A549 (cell line): ENCODE measurements around the gene PTPRE. TPM values are rescaled to one million over a fixed set of nuclear protein-coding genes. Genes with fewer than 3 reads are reported as not detected.

Experiments
- ATAC-seq, 2 experiments: fragments of 200-7000 bp in 1 of 2; fragments of >200 bp in 1 of 2; cut with Nextera tagmentation in 1 of 2; cut with Tn5 transposase in 1 of 2; 3 replicates each; pipeline versions ENCODE4 v1.8.0 to v1.9.1; 2018 to 2020; ENCODE audit warnings: mild to moderate bottlenecking in 1 of 2, moderate library complexity in 1 of 2
- CTCF ChIA-PET: fragments of 300-600 bp; sonication (Branson Sonifier 250); formaldehyde crosslinking; extraction: SDS; loops from one replicate; lab custom pipeline; 2021; ENCODE audit warnings: antibody characterized with exemption, inconsistent platforms; lab: Yijun Ruan, JAX
- POLR2A ChIA-PET: fragments of 350-600 bp; formaldehyde crosslinking; extraction: SDS; loops from one replicate; lab custom pipeline; 2021; ENCODE audit warnings: antibody characterized with exemption, inconsistent platforms; lab: Yijun Ruan, JAX
- DNase-seq, 2 experiments: peaks; one replicate each; pipeline versions ENCODE4 v3.0.0 to v3.0.0-alpha.2; 2011 to 2016; ENCODE audit warnings: low read depth in 1 of 2, low spot score in 1 of 2
- FAIRE-seq: peaks from 2 replicates; lab custom pipeline; 2011; peaks lifted over from hg19 to GRCh38; lab: Jason Lieb, UNC
- H3K27ac ChIP-seq, 2 experiments: fragments of >200 bp; sonication (Bioruptor Twin); formaldehyde crosslinking; 3 replicates each; pipeline ENCODE4 v1.5.1; 2016 to 2017
- H3K4me1 ChIP-seq: fragments of >200 bp; sonication (Bioruptor Twin); formaldehyde crosslinking; 3 replicates; pipeline ENCODE4 v1.6.1; 2016
- H3K4me2 ChIP-seq: fragments of >200 bp; sonication (Bioruptor Twin); formaldehyde crosslinking; 3 replicates; pipeline ENCODE4 v1.6.1; 2016
- H3K4me3 ChIP-seq: fragments of >200 bp; sonication (Bioruptor Twin); formaldehyde crosslinking; 3 replicates; pipeline ENCODE4 v1.5.1; 2016
- H3K9me3 ChIP-seq: fragments of >200 bp; sonication (Bioruptor Twin); formaldehyde crosslinking; 3 replicates; pipeline ENCODE4 v1.6.1; 2016
- CBX8 ChIP-seq: fragments of 200-600 bp; sonication (generic); IDR thresholded peaks from 2 replicates; pipeline ENCODE4 v1.6.1; 2016
- CHD2 ChIP-seq: fragments of 150-350 bp; IDR thresholded peaks from 2 replicates; pipeline ENCODE4 v1.6.1; 2014; ENCODE audit warnings: low read length; ENCODE audit not compliant: partially characterized antibody
- EHF ChIP-seq: fragments of 250-450 bp; sonication (Bioruptor Pico); IDR thresholded peaks from 2 replicates; pipeline ENCODE4 v1.5.0; 2020; ENCODE audit warnings: mild to moderate bottlenecking
- EHMT2 ChIP-seq: fragments of 200-600 bp; sonication (generic); IDR thresholded peaks from 2 replicates; pipeline ENCODE4 v1.6.1; 2016; ENCODE audit warnings: antibody characterized with exemption, low read depth, mild to moderate bottlenecking, moderate library complexity
- EP300 ChIP-seq, 2 experiments: fragments of >200 bp; sonication (Bioruptor Twin); formaldehyde crosslinking; IDR thresholded peaks; 2 replicates in 1 of 2; 3 replicates in 1 of 2; pipeline ENCODE4 v1.6.1; 2016 to 2017
- ESRRA ChIP-seq: fragments of 150-350 bp; IDR thresholded peaks from 2 replicates; pipeline ENCODE4 v1.6.1; 2014; ENCODE audit warnings: mild to moderate bottlenecking, low read length, borderline replicate concordance
- FOSL2 ChIP-seq, 2 experiments: fragments of 450-650 bp in 1 of 2; fragments of >200 bp in 1 of 2; sonication (Bioruptor Twin) in 1 of 2; formaldehyde crosslinking; IDR thresholded peaks; 2 replicates each; pipeline versions ENCODE4 v1.5.0 to v1.6.1; 2016 to 2020; ENCODE audit warnings: mild to moderate bottlenecking in 1 of 2, moderate library complexity in 1 of 2
- FOXS1 ChIP-seq: fragments of 250-450 bp; sonication (Bioruptor Pico); IDR thresholded peaks from 2 replicates; pipeline ENCODE4 v1.5.0; 2020; ENCODE audit warnings: mild to moderate bottlenecking, moderate library complexity
- GATA3 ChIP-seq: IDR thresholded peaks from 2 replicates; pipeline ENCODE4 v1.6.1; 2012; ENCODE audit warnings: borderline replicate concordance
- HDAC2 ChIP-seq: fragments of 200-600 bp; sonication (generic); IDR thresholded peaks from 2 replicates; pipeline ENCODE4 v1.6.1; 2016
- HMGXB4 ChIP-seq: fragments of 250-450 bp; sonication (Bioruptor Pico); IDR thresholded peaks from 2 replicates; pipeline ENCODE4 v1.5.0; 2021; ENCODE audit warnings: mild to moderate bottlenecking, moderate library complexity, borderline replicate concordance
- HOXB5 ChIP-seq: fragments of 250-450 bp; sonication (Bioruptor Pico); IDR thresholded peaks from 2 replicates; pipeline ENCODE4 v1.5.0; 2020; ENCODE audit warnings: mild to moderate bottlenecking, moderate library complexity
- JUN ChIP-seq, 2 experiments: fragments of >200 bp; sonication (Bioruptor Twin); formaldehyde crosslinking; IDR thresholded peaks; 2 replicates in 1 of 2; 3 replicates in 1 of 2; pipeline ENCODE4 v1.6.1; 2016 to 2017
- JUNB ChIP-seq: fragments of >200 bp; sonication (Bioruptor Twin); formaldehyde crosslinking; IDR thresholded peaks from 2 replicates; pipeline ENCODE4 v1.6.1; 2016
- MAFK ChIP-seq: fragments of 450-650 bp; IDR thresholded peaks from 2 replicates; pipeline ENCODE4 v1.6.1; 2014; ENCODE audit not compliant: partially characterized antibody
- MAZ ChIP-seq: fragments of 150-350 bp; IDR thresholded peaks from 2 replicates; pipeline ENCODE4 v1.6.1; 2014; ENCODE audit warnings: antibody characterized with exemption, low read depth, low read length, borderline replicate concordance
- NPAS2 ChIP-seq: fragments of 250-450 bp; sonication (Bioruptor Pico); IDR thresholded peaks from 2 replicates; pipeline ENCODE4 v1.8.0; 2022; ENCODE audit warnings: mild to moderate bottlenecking, moderate library complexity, borderline replicate concordance
- POLR2A ChIP-seq: IDR thresholded peaks from 2 replicates; pipeline ENCODE4 v1.6.1; 2012; ENCODE audit warnings: mild to moderate bottlenecking, low read length
- POLR2AphosphoS2 ChIP-seq: conservative IDR thresholded peaks from 2 replicates; pipeline ENCODE4 v1.6.1; 2012; ENCODE audit warnings: low read length, improper control_type of control experiment, inconsistent platforms
- REST ChIP-seq: fragments of 200-600 bp; sonication (generic); IDR thresholded peaks from 2 replicates; pipeline ENCODE4 v1.6.1; 2016; ENCODE audit warnings: antibody characterized with exemption, mild to moderate bottlenecking, moderate library complexity
- RFX5 ChIP-seq: fragments of 450-650 bp; IDR thresholded peaks from 2 replicates; pipeline ENCODE4 v1.7.1; 2014; ENCODE audit warnings: antibody characterized with exemption, mild to moderate bottlenecking, moderate library complexity
- SMC3 ChIP-seq: fragments of >200 bp; sonication (Bioruptor Twin); formaldehyde crosslinking; IDR thresholded peaks from 3 replicates; pipeline ENCODE4 v1.6.1; 2018; ENCODE audit warnings: inconsistent platforms
- SREBF2 ChIP-seq: fragments of 450-650 bp; IDR thresholded peaks from 2 replicates; pipeline ENCODE4 v1.6.1; 2014; ENCODE audit warnings: mild to moderate bottlenecking, moderate library complexity
- USF2 ChIP-seq: fragments of 450-650 bp; IDR thresholded peaks from 2 replicates; pipeline ENCODE4 v1.6.1; 2014; ENCODE audit warnings: antibody characterized with exemption
- ZC3H11A ChIP-seq: fragments of 450-650 bp; IDR thresholded peaks from 2 replicates; pipeline ENCODE4 v1.6.1; 2014; ENCODE audit warnings: antibody characterized with exemption, mild to moderate bottlenecking
- ZSCAN20 ChIP-seq: fragments of 250-450 bp; sonication (Bioruptor Pico); IDR thresholded peaks from 2 replicates; pipeline ENCODE4 v1.8.0; 2022; ENCODE audit warnings: mild to moderate bottlenecking, moderate library complexity
- WGBS: methylation state at CpG from one replicate; pipeline ENCODE4 v1.1.6; 2017; ENCODE audit errors: missing lambda C conversion rate; 5-methylcytosine and 5-hydroxymethylcytosine counted together
- polyA plus RNA-seq, 4 experiments: library from polyadenylated mRNA; depleted of rRNA in 3 of 4; stranded (reverse); fragments of >200 nt; fragmentation: RNase III in 1 of 4; extraction: RNeasy Plus Mini Kit Qiagen cat#74134 plus additional on column Dnase treatment in 1 of 4; gene quantifications; 2 replicates in 3 of 4; 3 replicates in 1 of 4; pipeline ENCODE4 v1.2.3, GENCODE V29; 2011 to 2017

The PTPRE gene
- polyA plus RNA-seq, 2 of the 4 experiments (the other 2 are of a cell fraction): 0.31 to 1.5 TPM

DNA sequence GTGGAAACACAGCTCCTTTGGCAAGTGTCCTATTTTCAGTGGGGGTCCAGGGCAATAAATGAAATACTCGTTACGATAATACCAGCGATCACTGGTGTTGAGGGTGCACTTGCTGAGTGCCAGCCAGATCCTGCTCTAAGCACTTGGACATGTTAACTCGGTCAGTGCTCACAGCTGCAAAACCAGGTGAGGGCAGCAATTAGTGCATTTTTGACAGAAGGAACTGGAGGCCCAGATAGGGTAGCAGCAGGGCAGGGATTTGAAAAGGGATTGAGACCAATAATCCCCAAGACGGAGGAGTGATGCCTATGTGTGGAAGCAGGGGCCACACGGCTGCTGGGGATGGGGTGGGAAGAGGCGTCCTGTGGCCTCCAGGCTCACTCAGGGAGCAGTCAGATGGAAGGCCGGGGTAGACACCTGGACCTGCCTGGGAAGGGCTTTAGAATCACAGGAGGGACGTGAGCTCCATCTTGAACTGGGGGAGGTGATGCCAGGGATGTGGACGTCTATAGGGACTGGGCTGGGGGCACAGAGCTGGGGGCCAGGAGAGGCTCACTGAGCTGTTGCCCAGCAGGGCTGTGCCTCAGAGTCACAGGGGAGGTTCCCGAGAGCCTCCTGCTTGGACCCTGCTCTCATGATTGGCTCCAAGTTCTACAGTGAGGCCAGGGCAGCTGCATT is 14.3 kb downstream of the PTPRE start:
- ChIA-PET POLR2A (no interaction called here), CTCF (interaction anchor here (1.0 to 5.3 kb wide), 4 partner anchors 15 to 114 kb away, joined by 3 to 33 read pairs (median 7); partner anchors contain the start of gene PTPRE)
- Histone ChIP-seq H3K4me2 (no peak overlapping the region), H3K9me3 (no peaks in the 10 kb centered on the region), H3K4me3 (no peak overlapping the region), H3K4me1 (peaks cover 17% of the 10 kb centered on the region), H3K27ac (peak overlapping the region in 1 of 2 experiments; percentile 82; a peak in 2 of 6 replicates)
- no peak for FAIRE-seq
- no peak for DNase-seq
- 68% methylated on average over 11 of the region's 11 CpGs for WGBS
- no peak for TF ChIP-seq EHMT2
- TF ChIP-seq POLR2AphosphoS2: no peak
- no peak for TF ChIP-seq MAZ
- TF ChIP-seq HOXB5: no peak
- no peak for TF ChIP-seq ESRRA
- no peak for TF ChIP-seq RFX5
- TF ChIP-seq GATA3: no peak
- TF ChIP-seq POLR2A: no peak
- TF ChIP-seq MAFK: no peak
- no peak for TF ChIP-seq SREBF2
- TF ChIP-seq SMC3: no peak
- ATAC-seq: no peak

GRCh38 chr10:127921753-127922145 is 14.8 kb downstream of the PTPRE start:
- Histone ChIP-seq H3K27ac (peak overlapping the region in 1 of 2 experiments; percentile 82; a peak in 3 of 6 replicates), H3K4me2 (no peak overlapping the region), H3K4me1 (peaks cover 17% of the 10 kb centered on the region), H3K9me3 (no peaks in the 10 kb centered on the region), H3K4me3 (no peak overlapping the region)
- TF ChIP-seq JUNB (no peak), HMGXB4 (no peak), JUN (IDR thresholded peaks at IDR 0.05) (no peak), FOXS1 (CRISPR knock-in tag) (no peak), CBX8 (no peak), POLR2AphosphoS2 (no peak), EP300 (IDR thresholded peaks at IDR 0.05) (no peak), MAZ (no peak), EHF (CRISPR knock-in tag) (no peak)
- no peak for DNase-seq
- WGBS: 92% methylated on average over 2 of the region's 2 CpGs
- FAIRE-seq: no peak
- CTCF ChIA-PET: interaction anchor here (1.1 to 5.3 kb wide), 2 partner anchors 14 to 15 kb away, joined by 3 to 33 read pairs; partner anchors contain the start of gene PTPRE
- ATAC-seq: no peak
- POLR2A ChIA-PET: no interaction called here

GRCh38 chr10:127922206-127922605 is 15.3 kb downstream of the PTPRE start:
- H3K27ac ChIP-seq: peak overlapping the region; percentile 65 to 82
- H3K4me3 ChIP-seq: no peak overlapping the region
- ChIA-PET CTCF (interaction anchor here (0.7 to 5.3 kb wide), 3 partner anchors 14 to 250 kb away, joined by 3 to 33 read pairs (median 3); partner anchors contain the start of gene PTPRE), POLR2A (no interaction called here)
- FAIRE-seq: no peak
- no peaks in the 10 kb centered on the region for H3K9me3 ChIP-seq
- TF ChIP-seq EHF (CRISPR knock-in tag): no peak
- TF ChIP-seq HDAC2: no peak
- TF ChIP-seq USF2: no peak
- TF ChIP-seq MAFK: no peak
- no peak for TF ChIP-seq REST
- no peak for TF ChIP-seq MAZ
- no peak for TF ChIP-seq ZSCAN20 (CRISPR knock-in tag)
- no peak for TF ChIP-seq ZC3H11A
- no peak for TF ChIP-seq NPAS2 (CRISPR knock-in tag)
- TF ChIP-seq CHD2: no peak
- no peak for TF ChIP-seq FOSL2 (IDR thresholded peaks at IDR 0.05)
- TF ChIP-seq FOSL2 (CRISPR knock-in tag; IDR thresholded peaks at IDR 0.05): no peak
- TF ChIP-seq HMGXB4: no peak
- H3K4me2 ChIP-seq: no peak overlapping the region
- no peak for DNase-seq
- 68% methylated on average over 9 of the region's 9 CpGs for WGBS
- no peak for ATAC-seq
- H3K4me1 ChIP-seq: peaks cover 17% of the 10 kb centered on the region
